H9 (cell line): ENCODE measurements around the gene MAS1. TPM values are rescaled to one million over a fixed set of nuclear protein-coding genes. Genes with fewer than 3 reads are reported as not detected.

Source experiments
- DNase-seq: peaks from one replicate; pipeline ENCODE4 v3.0.0-alpha.2; 2017
- H2AFZ ChIP-seq: one replicate; pipeline ENCODE4 v1.6.1; 2013; ENCODE audit warnings: mild to moderate bottlenecking, low read length, control low read depth, moderate library complexity
- H2AK5ac ChIP-seq: 2 replicates; pipeline ENCODE4 v1.6.1; 2013; ENCODE audit warnings: low read length, control low read depth, mixed read lengths; ENCODE audit not compliant: insufficient read length
- H2BK120ac ChIP-seq: one replicate; pipeline ENCODE4 v1.6.1; 2013; ENCODE audit warnings: low read depth, mild to moderate bottlenecking, low read length, control low read depth, inconsistent platforms; ENCODE audit not compliant: poor library complexity, severe bottlenecking
- H2BK12ac ChIP-seq: 2 replicates; pipeline ENCODE4 v1.6.1; 2013; ENCODE audit warnings: low read length, control low read depth, mixed read lengths, low read depth; ENCODE audit not compliant: insufficient read length
- H2BK15ac ChIP-seq: 2 replicates; pipeline ENCODE4 v1.6.1; 2013; ENCODE audit warnings: low read depth, low read length, control low read depth
- H2BK20ac ChIP-seq: one replicate; pipeline ENCODE4 v1.6.1; 2013; ENCODE audit warnings: low read depth, mild to moderate bottlenecking, low read length, control low read depth, inconsistent platforms; ENCODE audit not compliant: poor library complexity, severe bottlenecking
- H2BK5ac ChIP-seq: 2 replicates; pipeline ENCODE4 v1.6.1; 2013; ENCODE audit warnings: low read length, control low read depth, mixed read lengths; ENCODE audit not compliant: insufficient read length
- H3K14ac ChIP-seq: 2 replicates; pipeline ENCODE4 v1.6.1; 2013; ENCODE audit warnings: low read length, control low read depth; ENCODE audit not compliant: insufficient read depth
- H3K18ac ChIP-seq: 2 replicates; pipeline ENCODE4 v1.6.1; 2013; ENCODE audit warnings: low read depth, mild to moderate bottlenecking, mixed read lengths, low read length, control low read depth; ENCODE audit not compliant: insufficient read length
- H3K23ac ChIP-seq: 2 replicates; pipeline ENCODE4 v1.6.1; 2013; ENCODE audit warnings: low read length, control low read depth, mixed read lengths, low read depth; ENCODE audit not compliant: insufficient read length
- H3K23me2 ChIP-seq: 2 replicates; pipeline ENCODE4 v1.6.1; 2013; ENCODE audit warnings: low read depth, mild to moderate bottlenecking, mixed read lengths, low read length, control low read depth; ENCODE audit not compliant: insufficient read length, poor library complexity, severe bottlenecking
- H3K27ac ChIP-seq: 2 replicates; pipeline ENCODE4 v1.5.1; 2013; ENCODE audit warnings: low read length, control low read depth, mixed read lengths, low read depth; ENCODE audit not compliant: insufficient read length
- H3K27me3 ChIP-seq: 2 replicates; pipeline ENCODE4 v1.6.1; 2013; ENCODE audit warnings: low read length, control low read depth, inconsistent platforms; ENCODE audit not compliant: insufficient read depth
- H3K4ac ChIP-seq: 2 replicates; pipeline ENCODE4 v1.6.1; 2013; ENCODE audit warnings: low read depth, mild to moderate bottlenecking, control low read depth, inconsistent platforms, low read length, moderate library complexity
- H3K4me1 ChIP-seq: 2 replicates; pipeline ENCODE4 v1.6.1; 2013; ENCODE audit warnings: low read length, control low read depth, inconsistent platforms; ENCODE audit not compliant: insufficient read depth
- H3K4me2 ChIP-seq: 2 replicates; pipeline ENCODE4 v1.6.1; 2013; ENCODE audit warnings: low read length, control low read depth, mixed read lengths; ENCODE audit not compliant: insufficient read length, insufficient read depth
- H3K56ac ChIP-seq: 2 replicates; pipeline ENCODE4 v1.6.1; 2013; ENCODE audit warnings: low read depth, mild to moderate bottlenecking, mixed read lengths, low read length, control low read depth; ENCODE audit not compliant: insufficient read length
- H3K79me1 ChIP-seq: 2 replicates; pipeline ENCODE4 v1.6.1; 2013; ENCODE audit warnings: low read depth, mild to moderate bottlenecking, moderate library complexity, low read length, control low read depth, inconsistent platforms; ENCODE audit not compliant: insufficient read depth, poor library complexity, severe bottlenecking
- H3K79me2 ChIP-seq: 2 replicates; pipeline ENCODE4 v1.6.1; 2013; ENCODE audit warnings: low read length, control low read depth, inconsistent platforms; ENCODE audit not compliant: insufficient read depth
- H3K9ac ChIP-seq: 2 replicates; pipeline ENCODE4 v1.6.1; 2013; ENCODE audit warnings: low read length, control low read depth, mixed read lengths; ENCODE audit not compliant: insufficient read length; ENCODE audit errors: extremely low read depth
- H3K9me3 ChIP-seq: one replicate; pipeline ENCODE4 v1.6.1; 2013; ENCODE audit warnings: low read depth, low read length, inconsistent platforms; ENCODE audit not compliant: control insufficient read depth
- H3T11ph ChIP-seq: one replicate; pipeline ENCODE4 v1.6.1; 2013; ENCODE audit warnings: mild to moderate bottlenecking, low read length, control low read depth, inconsistent platforms
- H4K20me1 ChIP-seq: one replicate; pipeline ENCODE4 v1.6.1; 2013; ENCODE audit not compliant: control insufficient read depth, insufficient read length, insufficient read depth
- H4K5ac ChIP-seq: 2 replicates; pipeline ENCODE4 v1.6.1; 2013; ENCODE audit warnings: low read depth, mild to moderate bottlenecking, mixed read lengths, low read length, control low read depth; ENCODE audit not compliant: insufficient read length
- H4K8ac ChIP-seq: replicated peaks from 2 replicates; pipeline ENCODE4 v1.6.1; 2013; ENCODE audit warnings: low read length, control low read depth, mixed read lengths, low read depth; ENCODE audit not compliant: insufficient read length
- H4K91ac ChIP-seq: 2 replicates; pipeline ENCODE4 v1.6.1; 2013; ENCODE audit warnings: low read depth, mild to moderate bottlenecking, moderate library complexity, mixed read lengths, low read length, control low read depth; ENCODE audit not compliant: insufficient read length
- H3K27ac Mint-ChIP-seq, 3 experiments: 2 replicates in 2 of 3; 3 replicates in 1 of 3; pipeline ENCODE4 v1.8.0; 2020 to 2021; ENCODE audit warnings: mixed read lengths in 3 of 3, mild to moderate bottlenecking in 1 of 3, moderate library complexity in 1 of 3
- H3K27me3 Mint-ChIP-seq: 2 replicates; pipeline ENCODE4 v1.8.0; 2021; ENCODE audit warnings: low read depth, mild to moderate bottlenecking, moderate library complexity, mixed read lengths
- H3K36me3 Mint-ChIP-seq, 3 experiments: 2 replicates in 2 of 3; 3 replicates in 1 of 3; pipeline ENCODE4 v1.8.0; 2020 to 2021; ENCODE audit warnings: low read depth in 3 of 3, mixed read lengths in 3 of 3; ENCODE audit not compliant: insufficient read depth in 1 of 3
- H3K4me1 Mint-ChIP-seq, 2 experiments: 2 replicates each; pipeline ENCODE4 v1.8.0; 2020; ENCODE audit warnings: mixed read lengths in 2 of 2
- H3K4me3 Mint-ChIP-seq, 2 experiments: 2 replicates in 1 of 2; 3 replicates in 1 of 2; pipeline ENCODE4 v1.8.0; 2020 to 2021; ENCODE audit warnings: mild to moderate bottlenecking in 2 of 2, mixed read lengths in 2 of 2, moderate library complexity in 1 of 2
- H3K9me3 Mint-ChIP-seq, 2 experiments: 2 replicates in 1 of 2; 3 replicates in 1 of 2; pipeline ENCODE4 v1.8.0; 2020; ENCODE audit warnings: mild to moderate bottlenecking in 2 of 2, mixed read lengths in 2 of 2, moderate library complexity in 1 of 2
- WGBS: extraction: QIAGEN DNeasy Blood & Tissue Kit; methylation state at CpG from one replicate; pipeline ENCODE4 v1.1.7; 2013; ENCODE audit warnings: missing lambda C conversion rate, low lambda C conversion rate, mixed read lengths; ENCODE audit not compliant: insufficient read length; ENCODE audit errors: extremely low coverage; 5-methylcytosine and 5-hydroxymethylcytosine counted together
- total RNA-seq: library from RNA; stranded (reverse); gene quantifications from 2 replicates; pipeline ENCODE4 v1.2.1, GENCODE V29; 2021
- TF ChIP-seq, protein P1 (sequence below): fragments of 200-600 bp; sonication (generic); conservative IDR thresholded peaks from 3 replicates; pipeline ENCODE4 v1.8.0; 2021; ENCODE audit warnings: antibody characterized with exemption, mild to moderate bottlenecking

Gene MAS1
- total RNA-seq, 1 experiment from 2014 or later = 0.02 TPM

DNA sequence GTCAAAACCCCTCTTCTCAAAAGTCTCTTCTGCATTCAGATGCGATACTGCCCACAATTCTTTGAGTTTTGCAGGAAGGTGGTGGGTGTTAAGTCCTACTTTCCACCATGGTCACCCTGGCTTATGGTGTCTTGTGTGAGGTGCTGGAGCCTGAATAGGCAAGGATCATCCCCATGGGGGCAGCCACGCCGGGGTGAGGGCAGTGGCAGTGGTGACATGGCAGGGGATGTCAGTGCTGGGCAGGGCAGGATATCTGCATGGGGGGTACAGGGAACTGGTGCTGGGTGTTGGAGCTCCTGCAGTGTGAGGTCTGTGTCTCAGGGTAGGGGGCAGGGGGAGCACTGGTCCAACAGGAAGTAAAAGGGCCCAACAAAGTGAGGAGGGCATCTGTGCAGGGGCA, 2.3 kb downstream of the MAS1 start:
- Mint-ChIP-seq H3K4me3 (no peak overlapping the region), H3K9me3 (peaks cover 0 to 5% of the 10 kb centered on the region in 2 experiments; a peak in 2 of 5 replicates), H3K4me1 (peaks cover 7 to 17% of the 10 kb centered on the region in 2 experiments; a peak in 3 of 4 replicates), H3K27me3 (peaks cover 24% of the 10 kb centered on the region), H3K36me3 (no peaks in the 10 kb centered on the region), H3K27ac (0 out of 7 replicates have a peak overlapping the region, but pooled peaks of 1 of the 3 experiments have one; percentile 37)
- Histone ChIP-seq H2BK5ac (no peak overlapping the region), H2AK5ac (no peak overlapping the region), H4K91ac (no peak overlapping the region), H3K14ac (peak overlapping the region; percentile 4; the same call in 1 of the 2 replicates), H3K23me2 (no peaks in the 10 kb centered on the region), H2BK12ac (no peak overlapping the region), H3K4me2 (no peak overlapping the region), H2BK15ac (0 out of 2 replicates have a peak overlapping the region, but pooled peaks have one; percentile 89), H3K9me3 (no peaks in the 10 kb centered on the region), H3K56ac (no peak overlapping the region), H3K27me3 (no peaks in the 10 kb centered on the region), H3K18ac (no peak overlapping the region), H4K20me1 (no peaks in the 10 kb centered on the region), H4K8ac (no peak overlapping the region), H3K79me1 (no peaks in the 10 kb centered on the region), H2BK20ac (no peak overlapping the region), H3T11ph (no peak overlapping the region), H3K27ac (no peak overlapping the region), H3K23ac (no peak overlapping the region), H3K4ac (no peak overlapping the region), H2AFZ (no peak overlapping the region), H3K79me2 (no peaks in the 10 kb centered on the region), H2BK120ac (no peak overlapping the region), H3K4me1 (no peaks in the 10 kb centered on the region), H4K5ac (no peak overlapping the region), H3K9ac (no peak overlapping the region)
- no CpG with 5 or more reads among the region's 3 CpGs for WGBS
- TF ChIP-seq, protein P1, sequence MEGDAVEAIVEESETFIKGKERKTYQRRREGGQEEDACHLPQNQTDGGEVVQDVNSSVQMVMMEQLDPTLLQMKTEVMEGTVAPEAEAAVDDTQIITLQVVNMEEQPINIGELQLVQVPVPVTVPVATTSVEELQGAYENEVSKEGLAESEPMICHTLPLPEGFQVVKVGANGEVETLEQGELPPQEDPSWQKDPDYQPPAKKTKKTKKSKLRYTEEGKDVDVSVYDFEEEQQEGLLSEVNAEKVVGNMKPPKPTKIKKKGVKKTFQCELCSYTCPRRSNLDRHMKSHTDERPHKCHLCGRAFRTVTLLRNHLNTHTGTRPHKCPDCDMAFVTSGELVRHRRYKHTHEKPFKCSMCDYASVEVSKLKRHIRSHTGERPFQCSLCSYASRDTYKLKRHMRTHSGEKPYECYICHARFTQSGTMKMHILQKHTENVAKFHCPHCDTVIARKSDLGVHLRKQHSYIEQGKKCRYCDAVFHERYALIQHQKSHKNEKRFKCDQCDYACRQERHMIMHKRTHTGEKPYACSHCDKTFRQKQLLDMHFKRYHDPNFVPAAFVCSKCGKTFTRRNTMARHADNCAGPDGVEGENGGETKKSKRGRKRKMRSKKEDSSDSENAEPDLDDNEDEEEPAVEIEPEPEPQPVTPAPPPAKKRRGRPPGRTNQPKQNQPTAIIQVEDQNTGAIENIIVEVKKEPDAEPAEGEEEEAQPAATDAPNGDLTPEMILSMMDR = no peak
- no peak for DNase-seq
